Measurements from ENCODE around the gene EFNB1.
"Not testable (repeated sequence)": the region's sequence is repeated elsewhere in the genome, so short reads cannot be mapped to it uniquely, and the experiment has no call there.

EFNB1 gene

DNA sequence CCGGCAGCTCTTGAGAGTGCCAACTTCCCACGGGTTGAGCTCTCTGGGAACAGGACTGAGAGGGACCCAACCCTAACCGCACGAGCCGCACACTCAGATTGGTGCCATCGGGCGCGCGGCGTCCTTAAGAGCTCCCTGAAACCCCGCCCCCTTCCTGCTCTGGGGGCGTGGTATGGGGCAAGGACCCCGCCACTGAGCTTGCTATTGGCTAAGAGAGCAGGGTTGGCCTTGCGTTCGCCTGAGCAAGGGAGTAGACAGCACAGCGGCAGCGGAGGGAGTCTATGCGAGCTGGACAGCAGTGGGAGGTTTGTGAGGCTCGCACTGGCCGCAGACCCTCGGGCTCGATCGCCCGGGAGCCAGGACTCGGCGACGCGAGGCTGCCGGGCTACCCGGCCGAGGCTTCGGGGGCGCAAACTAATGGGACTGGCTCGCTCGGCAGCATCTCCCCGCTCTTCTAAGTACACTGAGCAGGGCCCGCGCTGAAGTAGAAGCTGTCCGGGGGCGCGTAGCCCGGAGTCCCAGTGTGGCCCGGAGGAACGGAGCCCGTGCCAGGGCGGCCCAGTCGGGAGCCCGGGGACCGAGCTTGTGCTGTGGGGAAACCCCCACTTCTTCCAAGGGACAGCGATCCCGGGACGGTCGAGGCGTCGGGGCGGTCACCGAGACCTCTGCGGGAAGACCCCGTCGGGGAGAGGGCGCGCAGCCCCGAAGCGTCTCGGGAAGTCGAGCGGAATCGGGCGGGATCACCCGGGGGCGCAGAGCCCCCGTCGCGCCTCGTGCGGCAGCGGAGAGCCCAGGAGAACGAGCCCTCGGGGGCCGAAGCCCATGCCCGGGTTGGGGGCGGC is at the start of gene EFNB1:
Gene EFNB1 (plus strand): TSS at position 282 of the 842 bp plus-strand sequence. CDS start 756 bp downstream, outside the sequence.
- peak; percentile 56 to 73 for DNase-seq (ENCODE audit: low read depth in 1 of 2, low spot score in 1 of 2)

- not testable (repeated sequence) for DNase-seq (ENCODE audit: low read depth in 1 of 2, low spot score in 1 of 2)
These were observed 47.5 kb upstream of the EFNB1 start for GRCh38 chrX:68781295-68781694.

DNA sequence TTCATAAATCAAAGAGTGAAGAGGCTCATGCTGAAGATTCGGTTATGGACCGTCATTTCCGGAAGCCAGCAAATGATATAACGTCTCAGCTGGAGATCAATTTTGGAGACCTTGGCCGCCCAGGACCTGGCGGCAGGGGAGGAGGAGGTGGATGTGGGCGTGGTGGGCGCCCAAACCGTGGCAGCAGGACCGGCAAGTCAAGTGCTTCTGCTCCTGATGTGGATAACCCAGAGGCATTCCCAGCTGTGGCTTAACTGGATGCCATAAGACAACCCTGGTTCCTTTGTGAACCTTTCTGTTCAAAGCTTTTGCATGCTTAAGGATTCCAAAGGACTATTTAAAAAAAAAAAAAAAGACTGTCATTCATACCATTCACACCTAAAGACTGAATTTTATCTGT is 44.0 kb upstream of the EFNB1 start:
- no peak for DNase-seq (ENCODE audit: low read depth in 1 of 2, low spot score in 1 of 2)

- DNase-seq (ENCODE audit: low read depth in 1 of 2, low spot score in 1 of 2) = not testable (repeated sequence)
These were observed 42.2 kb upstream of the EFNB1 start for GRCh38 chrX:68786581-68786980.

- no peak for DNase-seq (ENCODE audit: low read depth in 1 of 2, low spot score in 1 of 2)
These were observed 38.9 kb upstream of the EFNB1 start for GRCh38 chrX:68789966-68790365.

DNA sequence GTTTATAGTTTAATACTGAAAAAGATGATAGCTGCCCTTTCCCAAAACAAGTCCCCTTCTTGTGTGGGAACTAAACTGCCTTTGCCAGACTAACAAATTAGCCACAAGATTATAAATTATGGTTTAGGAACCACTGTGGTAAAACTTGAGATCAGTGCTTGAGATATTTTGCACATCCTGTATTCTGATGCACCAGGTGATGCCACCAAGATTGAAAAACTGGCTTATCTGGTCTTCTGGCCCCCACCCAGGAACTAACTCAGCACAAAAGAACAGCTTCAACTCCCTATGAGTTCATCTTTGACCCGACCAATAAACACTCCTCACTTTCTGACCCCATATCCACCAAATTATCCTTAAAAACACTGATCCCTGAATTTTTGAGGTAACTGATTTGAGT is 36.7 kb upstream of the EFNB1 start:
- DNase-seq (ENCODE audit: low read depth in 1 of 2, low spot score in 1 of 2) = no peak

DNA sequence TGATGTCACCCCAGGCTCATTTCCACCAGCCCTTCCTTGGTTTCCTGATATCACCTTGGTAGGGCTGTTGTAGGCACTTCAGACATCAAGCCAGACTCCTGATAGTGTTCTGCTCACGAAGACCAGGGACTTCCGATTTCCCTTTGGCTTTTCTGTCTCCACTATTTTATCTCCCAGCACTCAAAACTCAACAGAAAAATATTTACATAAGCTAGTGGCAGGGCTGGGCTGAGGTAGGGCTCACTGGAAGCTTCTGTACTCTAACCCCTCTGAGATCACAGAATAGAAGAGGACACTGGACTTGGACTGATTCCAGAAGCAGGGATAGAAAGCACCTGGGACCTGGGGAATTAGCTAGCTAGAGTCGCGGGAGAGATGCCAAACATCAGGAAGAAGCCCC is 34.4 kb upstream of the EFNB1 start:
- no peak for DNase-seq (ENCODE audit: low read depth in 1 of 2, low spot score in 1 of 2)

- no peak for DNase-seq (ENCODE audit: low read depth in 1 of 2, low spot score in 1 of 2)
These were observed 33.1 kb upstream of the EFNB1 start for GRCh38 chrX:68795741-68796140.

- DNase-seq (ENCODE audit: low read depth in 1 of 2, low spot score in 1 of 2) = not testable (repeated sequence)
These were observed 30.4 kb upstream of the EFNB1 start for GRCh38 chrX:68798400-68798799.

GRCh38 chrX:68801737-68802290 is 27.0 kb upstream of the EFNB1 start:
- no peak for DNase-seq (ENCODE audit: low read depth in 1 of 2, low spot score in 1 of 2)

- DNase-seq (ENCODE audit: low read depth in 1 of 2, low spot score in 1 of 2) = no peak
These were observed 21.0 kb upstream of the EFNB1 start for GRCh38 chrX:68807818-68808217.

- no peak for DNase-seq (ENCODE audit: low read depth in 1 of 2, low spot score in 1 of 2)
These were observed 20.0 kb upstream of the EFNB1 start for GRCh38 chrX:68808686-68809357.

- no peak for DNase-seq (ENCODE audit: low read depth in 1 of 2, low spot score in 1 of 2)
These were observed 8.2 kb upstream of the EFNB1 start for GRCh38 chrX:68820476-68821110.

DNA sequence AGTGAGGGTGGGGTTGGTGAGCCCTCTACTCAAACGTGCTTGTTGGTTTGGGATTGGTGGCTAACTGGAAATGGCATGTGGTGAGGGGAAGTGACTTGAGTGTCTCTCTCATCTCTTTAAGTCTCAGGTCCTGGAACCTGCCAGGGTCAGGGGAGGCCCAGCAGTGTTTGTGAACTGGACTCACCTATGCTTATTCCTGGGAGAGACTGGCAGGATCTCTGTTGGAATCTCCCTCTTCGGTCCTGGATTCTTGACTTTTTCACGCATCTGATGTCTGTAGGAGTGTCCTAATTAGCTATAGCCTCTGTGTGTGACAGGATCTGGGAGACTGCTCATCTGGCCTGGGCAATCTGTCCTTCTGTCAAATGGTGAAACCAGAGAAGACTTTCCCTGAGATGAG is 7.2 kb upstream of the EFNB1 start:
- DNase-seq (ENCODE audit: low read depth in 1 of 2, low spot score in 1 of 2) = no peak

GRCh38 chrX:68822641-68823410 is 6.0 kb upstream of the EFNB1 start:
- no peak for DNase-seq (ENCODE audit: low read depth in 1 of 2, low spot score in 1 of 2)

DNA sequence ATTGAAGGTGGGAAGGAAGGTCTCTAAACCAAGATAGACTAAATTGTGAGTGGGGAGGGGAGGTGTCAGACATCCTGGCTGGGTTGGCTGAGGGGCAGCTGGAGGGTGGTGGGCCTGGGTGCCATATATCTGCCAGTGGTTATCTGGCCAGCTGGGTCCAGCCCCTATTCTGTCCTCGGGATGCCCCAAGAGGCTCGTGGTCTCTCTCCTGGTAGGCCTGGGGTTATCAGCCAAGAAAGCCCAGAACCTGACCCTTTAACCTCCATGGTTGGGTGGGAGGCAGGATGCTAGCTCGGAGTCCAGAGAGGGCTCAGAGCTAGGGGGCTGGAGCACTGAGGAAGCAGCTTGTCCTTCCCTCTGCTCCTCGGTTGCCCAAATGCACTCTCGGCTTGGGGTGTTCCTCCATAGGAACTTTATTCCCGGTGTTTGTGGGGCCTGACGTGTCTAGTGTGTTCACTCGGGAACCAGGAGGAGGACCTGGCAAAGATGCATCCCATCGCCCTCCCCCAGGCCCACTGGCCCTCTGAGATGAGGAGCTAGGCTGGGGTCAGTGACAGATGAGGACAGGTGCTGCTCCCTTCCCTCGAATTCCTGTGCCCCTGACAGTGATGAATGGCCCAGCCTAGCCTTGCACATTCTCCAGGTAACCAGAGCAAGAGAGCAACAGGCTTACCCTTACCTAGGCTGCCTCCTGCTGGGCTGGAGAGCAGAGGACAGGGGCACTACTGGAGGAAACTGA is 5.2 kb upstream of the EFNB1 start:
- no peak for DNase-seq (ENCODE audit: low read depth in 1 of 2, low spot score in 1 of 2)

GRCh38 chrX:68824152-68824433 is 4.7 kb upstream of the EFNB1 start:
- DNase-seq (ENCODE audit: low read depth in 1 of 2, low spot score in 1 of 2) = no peak

DNA sequence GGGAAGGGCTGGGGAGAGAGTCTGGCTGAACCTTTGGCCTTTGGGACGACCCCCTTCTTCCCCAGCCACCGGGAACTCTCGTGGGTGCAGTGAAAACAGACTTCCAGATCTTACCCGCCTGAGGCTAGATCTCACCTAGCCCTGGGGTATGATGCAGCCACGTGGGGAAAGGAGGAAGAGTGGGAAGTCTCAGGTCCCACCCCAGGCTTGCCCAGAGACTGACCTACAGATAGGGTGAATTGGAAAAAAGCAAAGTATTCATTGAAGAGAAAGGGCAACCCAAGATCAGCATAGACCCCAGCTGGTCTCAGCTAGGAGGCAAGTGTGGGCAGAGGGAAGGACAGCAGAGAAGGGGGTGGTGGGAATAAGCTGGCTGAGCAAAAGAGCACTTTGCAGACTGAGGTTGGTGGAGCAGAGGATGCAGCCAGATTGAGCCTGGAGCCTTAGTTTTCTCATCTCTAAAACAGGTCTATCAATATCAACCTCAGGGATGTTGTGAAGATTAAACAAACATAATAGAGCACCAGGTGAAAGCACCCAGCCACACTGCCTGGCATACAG is 4.2 kb upstream of the EFNB1 start:
- DNase-seq (ENCODE audit: low read depth in 1 of 2, low spot score in 1 of 2) = no peak

DNA sequence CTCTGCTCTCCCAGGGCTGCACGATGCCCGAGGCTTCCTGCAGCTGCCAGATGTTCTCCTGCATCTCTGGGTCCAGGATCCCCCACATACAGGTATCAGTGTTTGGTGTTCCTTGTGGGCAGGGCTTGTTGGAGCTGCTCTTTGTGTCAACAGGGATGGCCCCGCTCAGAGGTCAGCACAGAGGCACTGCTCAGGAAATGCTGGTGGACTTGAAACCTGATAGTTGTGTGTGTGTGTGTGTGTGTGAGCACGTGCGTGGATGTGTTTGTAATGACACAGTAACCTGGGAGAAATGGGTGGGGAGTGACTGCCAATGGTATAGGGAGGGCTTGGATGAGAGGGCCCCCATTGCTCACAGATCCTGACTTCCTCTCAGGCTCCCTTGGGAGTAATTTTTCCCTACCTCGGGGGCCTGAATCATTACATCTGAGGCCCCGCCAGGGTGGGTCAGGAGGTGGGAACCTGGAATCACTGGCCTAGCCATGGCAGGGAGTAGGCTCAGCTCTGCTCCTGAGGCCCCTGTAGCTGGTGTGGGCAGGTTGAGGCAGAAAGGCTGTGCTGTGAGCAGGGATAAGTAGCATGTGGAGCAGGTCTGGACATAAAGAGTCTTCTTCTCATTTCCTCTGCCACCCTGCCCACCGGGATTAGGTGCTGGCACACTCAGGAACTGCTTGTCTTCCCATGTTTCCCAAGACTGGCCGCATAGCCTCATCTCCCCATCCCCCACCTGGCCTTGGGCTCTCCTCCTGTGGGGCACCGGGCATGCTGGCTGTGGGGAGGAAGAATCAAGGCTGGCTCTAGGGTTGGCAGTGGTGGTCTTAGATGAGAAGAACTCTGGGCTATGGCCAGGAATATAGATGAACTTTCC is 2.5 kb upstream of the EFNB1 start:
- DNase-seq (ENCODE audit: low read depth in 1 of 2, low spot score in 1 of 2) = no peak
